Measurements from ENCODE around the gene FABP3.

DNA sequence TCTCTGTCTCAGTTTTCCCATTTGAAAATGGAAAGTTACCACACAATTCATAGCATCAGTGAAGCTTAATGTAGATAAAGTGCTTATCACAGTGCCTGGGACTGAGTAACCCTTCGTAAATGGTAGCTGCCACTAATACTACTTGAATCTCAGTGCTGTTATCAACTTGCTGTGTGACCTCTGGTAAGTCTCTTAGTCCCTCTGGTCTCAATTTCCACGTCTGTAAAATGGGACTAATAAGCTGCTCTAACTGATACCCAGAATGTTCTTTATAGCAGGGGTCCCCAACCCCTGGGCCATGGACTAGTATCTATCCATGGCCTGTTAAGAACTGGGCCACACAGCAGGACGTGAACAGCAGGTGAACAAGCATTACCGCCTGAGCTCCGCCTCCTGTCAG is 47.8 kb upstream of the FABP3 start:
- TF ChIP-seq, protein P1, sequence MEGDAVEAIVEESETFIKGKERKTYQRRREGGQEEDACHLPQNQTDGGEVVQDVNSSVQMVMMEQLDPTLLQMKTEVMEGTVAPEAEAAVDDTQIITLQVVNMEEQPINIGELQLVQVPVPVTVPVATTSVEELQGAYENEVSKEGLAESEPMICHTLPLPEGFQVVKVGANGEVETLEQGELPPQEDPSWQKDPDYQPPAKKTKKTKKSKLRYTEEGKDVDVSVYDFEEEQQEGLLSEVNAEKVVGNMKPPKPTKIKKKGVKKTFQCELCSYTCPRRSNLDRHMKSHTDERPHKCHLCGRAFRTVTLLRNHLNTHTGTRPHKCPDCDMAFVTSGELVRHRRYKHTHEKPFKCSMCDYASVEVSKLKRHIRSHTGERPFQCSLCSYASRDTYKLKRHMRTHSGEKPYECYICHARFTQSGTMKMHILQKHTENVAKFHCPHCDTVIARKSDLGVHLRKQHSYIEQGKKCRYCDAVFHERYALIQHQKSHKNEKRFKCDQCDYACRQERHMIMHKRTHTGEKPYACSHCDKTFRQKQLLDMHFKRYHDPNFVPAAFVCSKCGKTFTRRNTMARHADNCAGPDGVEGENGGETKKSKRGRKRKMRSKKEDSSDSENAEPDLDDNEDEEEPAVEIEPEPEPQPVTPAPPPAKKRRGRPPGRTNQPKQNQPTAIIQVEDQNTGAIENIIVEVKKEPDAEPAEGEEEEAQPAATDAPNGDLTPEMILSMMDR (IDR thresholded peaks at IDR 0.05): no peak
- no peak for TF ChIP-seq POLR2A (IDR thresholded peaks at IDR 0.05)
